ENCODE results near the gene FCN1. TPM values are rescaled to one million over a fixed set of nuclear protein-coding genes. Genes with fewer than 3 reads are reported as not detected.

FCN1 gene
- polyA plus RNA-seq, 4 donors = 2.7 to 5.4 (median 3.0) TPM

GRCh38 chr9:134951994-134952393 is 34.3 kb upstream of the FCN1 start:
- DNase-seq (ENCODE audit: low read depth in 4 of 4, low spot score in 3 of 4) = no peak

- no peak for DNase-seq (ENCODE audit: low read depth in 4 of 4, low spot score in 3 of 4)
Measured at GRCh38 chr9:134951461-134951860, 33.7 kb upstream of the FCN1 start.

- DNase-seq (ENCODE audit: low read depth in 4 of 4, low spot score in 3 of 4) = no peak
Measured at GRCh38 chr9:134950386-134951210, 32.9 kb upstream of the FCN1 start.

GRCh38 chr9:134949681-134950385 is 32.1 kb upstream of the FCN1 start:
- no peak for DNase-seq (ENCODE audit: low read depth in 4 of 4, low spot score in 3 of 4)

- DNase-seq (ENCODE audit: low read depth in 4 of 4, low spot score in 3 of 4) = no peak
Measured at GRCh38 chr9:134948149-134948548, 30.4 kb upstream of the FCN1 start.

- no peak for DNase-seq (ENCODE audit: low read depth in 4 of 4, low spot score in 3 of 4)
Measured at GRCh38 chr9:134947265-134947955, 29.7 kb upstream of the FCN1 start.

GRCh38 chr9:134946663-134947062 is 29.0 kb upstream of the FCN1 start:
- no peak for DNase-seq (ENCODE audit: low read depth in 4 of 4, low spot score in 3 of 4)

GRCh38 chr9:134945509-134946275 is 28.0 kb upstream of the FCN1 start:
- DNase-seq (ENCODE audit: low read depth in 4 of 4, low spot score in 3 of 4) = no peak

GRCh38 chr9:134944916-134945315 is 27.2 kb upstream of the FCN1 start:
- DNase-seq (ENCODE audit: low read depth in 4 of 4, low spot score in 3 of 4) = no peak

- DNase-seq (ENCODE audit: low read depth in 4 of 4, low spot score in 3 of 4) = no peak
Measured at GRCh38 chr9:134944351-134944802, 26.7 kb upstream of the FCN1 start.

GRCh38 chr9:134943836-134944235 is 26.1 kb upstream of the FCN1 start:
- no peak for DNase-seq (ENCODE audit: low read depth in 4 of 4, low spot score in 3 of 4)

GRCh38 chr9:134943411-134943810 is 25.7 kb upstream of the FCN1 start:
- no peak for DNase-seq (ENCODE audit: low read depth in 4 of 4, low spot score in 3 of 4)

GRCh38 chr9:134942788-134943184 is 25.1 kb upstream of the FCN1 start:
- DNase-seq (ENCODE audit: low read depth in 4 of 4, low spot score in 3 of 4) = no peak

- DNase-seq (ENCODE audit: low read depth in 4 of 4, low spot score in 3 of 4) = no peak
Measured at GRCh38 chr9:134942011-134942787, 24.5 kb upstream of the FCN1 start.

- no peak for DNase-seq (ENCODE audit: low read depth in 4 of 4, low spot score in 3 of 4)
Measured at GRCh38 chr9:134940236-134941208, 22.8 kb upstream of the FCN1 start.

GRCh38 chr9:134939836-134940235 is 22.1 kb upstream of the FCN1 start:
- DNase-seq (ENCODE audit: low read depth in 4 of 4, low spot score in 3 of 4) = no peak

GRCh38 chr9:134939080-134939733 is 21.5 kb upstream of the FCN1 start:
- DNase-seq (ENCODE audit: low read depth in 4 of 4, low spot score in 3 of 4) = no peak

Measured in left renal pelvis (tissue), 4 donors.